ENCODE data around the gene POLR1D. TPM values are rescaled to one million over a fixed set of nuclear protein-coding genes. Genes with fewer than 3 reads are reported as not detected.

Gene POLR1D
- total RNA-seq, 1 donor from 2014 or later, result 81.1 TPM

- intact Hi-C loops (cut with DNase I), result no loop called here
- DNase-seq (no peak), ATAC-seq (ENCODE audit: poor library complexity) (no peak)
Measured at GRCh38 chr13:27661017-27661416, 39.3 kb downstream of the POLR1D start.

GRCh38 chr13:27662738-27663470 lies 41.2 kb downstream of the POLR1D start:
- DNase-seq, result no peak
- ATAC-seq (ENCODE audit: poor library complexity), result peak; percentile 67
- intact Hi-C loops (cut with DNase I), result no loop called here

GRCh38 chr13:27663947-27664346 lies 42.3 kb downstream of the POLR1D start:
- DNase-seq (no peak), ATAC-seq (ENCODE audit: poor library complexity) (peak; percentile 59)
- intact Hi-C loops (cut with DNase I), result no loop called here

GRCh38 chr13:27665333-27665732 lies 43.6 kb downstream of the POLR1D start:
- intact Hi-C loops (cut with DNase I), result no loop called here
- ATAC-seq (ENCODE audit: poor library complexity), result no peak
- DNase-seq, result no peak

- intact Hi-C loops (cut with DNase I), result no loop called here
- no peak for ATAC-seq (ENCODE audit: poor library complexity)
- no peak for DNase-seq
Measured at GRCh38 chr13:27665761-27666160, 44.1 kb downstream of the POLR1D start.

- intact Hi-C loops (cut with DNase I), result no loop called here
- DNase-seq, result no peak
- ATAC-seq (ENCODE audit: poor library complexity), result no peak
Measured at GRCh38 chr13:27666951-27667350, 45.3 kb downstream of the POLR1D start.

- intact Hi-C loops (cut with DNase I), result no loop called here
- peak; percentile 79 for ATAC-seq (ENCODE audit: poor library complexity)
Measured at GRCh38 chr13:27667946-27668345, 46.3 kb downstream of the POLR1D start.

GRCh38 chr13:27670861-27671260 lies 49.2 kb downstream of the POLR1D start:
- intact Hi-C loops (cut with DNase I), result no loop called here
- DNase-seq (no peak), ATAC-seq (ENCODE audit: poor library complexity) (no peak)

More at GRCh38 chr13:27667946-27668345, 46.3 kb downstream of the POLR1D start:
- peak; percentile 47 for DNase-seq

- DNase-seq (no peak), ATAC-seq (ENCODE audit: poor library complexity) (no peak)
- intact Hi-C loops (cut with DNase I), result no loop called here
Measured at GRCh38 chr13:27672025-27672424, 50.3 kb downstream of the POLR1D start.

Other genes with a start within 250 kb of the POLR1D start
- 211 TPM for gene GTF3A, start 197.3 kb upstream of the POLR1D start, total RNA-seq
- gene MTIF3, start 171.3 kb upstream of the POLR1D start, total RNA-seq, result 189 TPM
- gene LNX2, start 1.4 kb upstream of the POLR1D start, total RNA-seq, result 9.7 TPM
- not detected for gene GSX1, start 170.6 kb downstream of the POLR1D start, total RNA-seq